ENCODE results near the gene PLCXD3.

Gene PLCXD3

DNA sequence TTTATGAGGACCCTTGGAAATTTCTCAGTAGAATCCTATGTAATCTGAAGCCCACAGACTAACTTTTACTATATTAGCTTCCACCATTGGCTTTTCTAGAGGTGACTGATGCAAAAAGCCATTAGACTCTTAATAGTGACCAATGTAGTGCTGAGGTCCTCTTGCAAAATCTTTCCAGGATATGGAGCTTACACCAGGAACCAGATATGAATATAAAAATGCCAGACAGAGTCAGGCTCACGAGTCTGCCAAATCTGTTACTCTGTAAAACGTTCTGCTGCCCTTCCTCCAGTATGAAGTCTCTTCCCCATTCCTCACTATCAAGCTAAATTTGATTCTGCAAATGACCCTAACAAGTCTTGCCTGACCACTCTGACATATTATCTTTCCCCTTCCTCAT lies 223.7 kb downstream of the PLCXD3 start:
- H3K9me3 ChIP-seq (ENCODE audit: control insufficient read depth, insufficient read depth, low read length), result no peaks in the 10 kb centered on the region
- H3K36me3 ChIP-seq (ENCODE audit: insufficient read depth, low read length), result no peaks in the 10 kb centered on the region
- H3K9ac ChIP-seq (ENCODE audit: low read depth, low read length), result no peak overlapping the region
- peaks cover 3% of the 10 kb centered on the region; the same call in 1 of the 2 replicates for H3K4me1 ChIP-seq (ENCODE audit: insufficient read depth, low read length)

DNA sequence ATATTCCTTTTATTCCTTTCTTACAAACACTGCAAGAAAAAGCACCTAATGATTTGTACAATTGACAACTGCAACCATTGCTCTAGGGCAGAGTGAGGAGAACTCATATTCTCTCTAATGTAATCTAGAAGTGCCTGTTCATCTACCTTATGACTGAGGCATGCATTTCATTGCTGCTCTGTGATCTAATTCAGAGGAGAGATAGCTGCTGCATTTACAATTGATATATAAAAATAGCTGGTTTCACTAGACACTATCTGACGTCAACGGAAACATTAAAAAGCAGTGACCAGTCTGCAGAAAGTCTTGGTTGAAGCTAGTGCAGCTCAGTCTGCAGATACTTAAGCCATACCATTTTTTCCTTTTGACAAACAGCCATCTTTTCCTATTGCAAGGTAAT lies 224.2 kb downstream of the PLCXD3 start:
- Histone ChIP-seq H3K9ac (ENCODE audit: low read depth, low read length) (no peak overlapping the region), H3K36me3 (ENCODE audit: insufficient read depth, low read length) (no peaks in the 10 kb centered on the region), H3K9me3 (ENCODE audit: control insufficient read depth, insufficient read depth, low read length) (no peaks in the 10 kb centered on the region), H3K4me1 (ENCODE audit: insufficient read depth, low read length) (peaks cover 3% of the 10 kb centered on the region; the same call in 1 of the 2 replicates)

DNA sequence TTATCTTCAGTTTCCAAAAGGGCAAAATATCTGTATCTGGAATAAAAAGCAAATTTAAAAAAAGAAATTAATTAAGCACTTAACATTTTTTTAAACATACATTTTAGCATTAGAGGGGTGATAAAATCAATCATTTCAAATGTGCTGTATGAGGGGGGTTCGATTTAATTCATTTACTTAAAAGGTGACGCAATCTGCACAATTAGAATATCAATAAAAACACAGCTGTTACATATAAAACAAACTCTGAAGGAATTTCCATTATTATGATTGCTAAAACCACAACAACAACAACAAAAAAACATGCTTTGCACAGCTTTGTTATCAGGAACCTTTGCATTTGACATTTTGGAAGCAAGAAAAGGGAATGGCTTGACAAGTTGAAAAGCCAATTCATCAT lies 225.5 kb downstream of the PLCXD3 start:
- H3K4me1 ChIP-seq (ENCODE audit: insufficient read depth, low read length), result peaks cover 3% of the 10 kb centered on the region; the same call in 1 of the 2 replicates
- no peaks in the 10 kb centered on the region for H3K36me3 ChIP-seq (ENCODE audit: insufficient read depth, low read length)
- H3K9me3 ChIP-seq (ENCODE audit: control insufficient read depth, insufficient read depth, low read length), result no peaks in the 10 kb centered on the region

DNA sequence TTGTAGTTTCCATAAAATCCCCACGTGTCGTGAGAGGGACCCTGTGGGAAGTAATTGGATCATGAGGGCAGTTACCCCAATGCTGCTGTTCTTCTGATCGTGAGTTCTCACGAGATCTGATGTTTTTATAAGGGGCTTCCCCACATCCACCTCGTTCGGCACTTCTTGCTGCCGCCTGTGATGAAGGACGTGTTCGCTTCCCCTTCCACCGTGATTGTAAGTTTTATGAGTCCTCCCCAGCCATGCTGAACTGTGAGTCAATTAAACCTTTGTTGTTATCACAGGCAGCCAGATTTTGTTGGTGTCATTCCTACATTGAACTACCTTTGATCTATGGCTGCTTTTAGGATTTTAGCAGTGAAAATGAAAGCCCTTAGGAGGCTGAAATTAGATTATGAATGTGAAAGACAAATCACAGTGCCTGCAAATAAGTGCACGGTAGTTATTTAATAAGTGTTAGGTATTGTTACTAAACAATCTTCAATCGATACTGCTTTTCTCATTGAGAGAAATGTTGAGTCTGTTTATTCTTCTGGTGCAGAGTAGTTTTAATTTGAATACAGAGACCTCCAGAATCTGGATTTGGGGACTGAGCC lies 229.1 kb downstream of the PLCXD3 start:
- no peak overlapping the region for H3K9ac ChIP-seq (ENCODE audit: low read depth, low read length)
- peaks cover 3% of the 10 kb centered on the region; the same call in 1 of the 2 replicates for H3K4me1 ChIP-seq (ENCODE audit: insufficient read depth, low read length)
- no peaks in the 10 kb centered on the region for H3K36me3 ChIP-seq (ENCODE audit: insufficient read depth, low read length)
- H3K9me3 ChIP-seq (ENCODE audit: control insufficient read depth, insufficient read depth, low read length), result no peaks in the 10 kb centered on the region

More for the DNA sequence above, 225.5 kb downstream of the PLCXD3 start:
- H3K9ac ChIP-seq (ENCODE audit: low read depth, low read length), result no peak overlapping the region

DNA sequence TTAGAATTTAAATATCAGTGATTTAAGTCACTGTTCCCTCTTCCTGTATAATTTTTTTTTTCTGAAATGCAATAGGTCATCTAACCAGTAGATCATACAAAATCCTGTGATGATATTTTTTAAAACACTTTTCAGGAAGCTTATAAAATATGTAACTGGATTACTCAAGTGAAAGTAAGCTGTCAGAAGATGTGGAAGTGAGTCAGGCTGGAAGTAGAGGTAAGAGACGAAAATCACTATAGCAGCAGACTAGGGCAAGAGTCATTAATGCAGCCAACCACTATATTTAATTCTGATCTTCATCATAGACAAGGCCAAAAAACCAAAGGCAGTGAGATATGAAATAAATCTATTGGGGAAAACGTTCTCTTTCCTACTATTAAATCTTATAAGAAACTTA lies 231.4 kb downstream of the PLCXD3 start:
- no peaks in the 10 kb centered on the region for H3K9me3 ChIP-seq (ENCODE audit: control insufficient read depth, insufficient read depth, low read length)
- H3K9ac ChIP-seq (ENCODE audit: low read depth, low read length), result no peak overlapping the region
- H3K4me1 ChIP-seq (ENCODE audit: insufficient read depth, low read length), result no peaks in the 10 kb centered on the region
- no peaks in the 10 kb centered on the region for H3K36me3 ChIP-seq (ENCODE audit: insufficient read depth, low read length)

DNA sequence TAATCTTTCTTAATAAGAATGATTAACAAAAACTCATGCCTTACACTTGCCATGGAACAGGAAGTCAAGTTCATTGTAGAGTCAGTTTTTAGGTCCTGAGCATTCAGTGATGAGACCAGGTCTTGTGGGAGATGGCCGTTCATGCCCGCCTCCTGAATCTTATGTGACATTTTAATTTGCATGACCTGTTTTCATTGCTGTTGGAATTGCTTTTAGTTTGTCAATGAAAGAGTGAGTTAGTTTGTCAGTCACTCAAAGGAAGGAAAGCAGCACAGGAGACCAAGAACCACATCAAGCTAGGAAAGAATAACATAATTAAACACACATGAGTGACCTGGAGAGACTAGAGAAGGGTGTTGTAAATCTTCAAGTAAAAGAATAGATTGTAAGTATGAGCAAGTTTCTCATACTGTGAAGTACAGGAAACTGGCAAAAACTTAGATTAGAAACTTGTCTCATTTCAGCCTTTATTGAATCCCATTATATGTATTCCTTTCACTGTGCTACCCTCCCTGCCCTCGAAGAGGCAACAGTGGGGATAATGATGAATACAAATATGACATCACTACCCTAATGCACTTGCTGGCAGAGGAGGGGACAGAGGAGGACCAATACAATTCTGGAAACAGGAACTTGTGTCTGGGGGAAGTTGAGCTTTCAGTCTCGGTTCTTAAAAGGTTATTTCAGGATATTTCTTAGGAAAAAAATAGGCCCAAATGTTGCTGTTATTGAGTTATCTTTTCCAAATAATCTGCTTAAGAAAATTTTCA lies 232.7 kb downstream of the PLCXD3 start:
- Histone ChIP-seq H3K36me3 (ENCODE audit: insufficient read depth, low read length) (no peaks in the 10 kb centered on the region), H3K9me3 (ENCODE audit: control insufficient read depth, insufficient read depth, low read length) (no peaks in the 10 kb centered on the region), H3K9ac (ENCODE audit: low read depth, low read length) (no peak overlapping the region), H3K4me1 (ENCODE audit: insufficient read depth, low read length) (no peaks in the 10 kb centered on the region)

DNA sequence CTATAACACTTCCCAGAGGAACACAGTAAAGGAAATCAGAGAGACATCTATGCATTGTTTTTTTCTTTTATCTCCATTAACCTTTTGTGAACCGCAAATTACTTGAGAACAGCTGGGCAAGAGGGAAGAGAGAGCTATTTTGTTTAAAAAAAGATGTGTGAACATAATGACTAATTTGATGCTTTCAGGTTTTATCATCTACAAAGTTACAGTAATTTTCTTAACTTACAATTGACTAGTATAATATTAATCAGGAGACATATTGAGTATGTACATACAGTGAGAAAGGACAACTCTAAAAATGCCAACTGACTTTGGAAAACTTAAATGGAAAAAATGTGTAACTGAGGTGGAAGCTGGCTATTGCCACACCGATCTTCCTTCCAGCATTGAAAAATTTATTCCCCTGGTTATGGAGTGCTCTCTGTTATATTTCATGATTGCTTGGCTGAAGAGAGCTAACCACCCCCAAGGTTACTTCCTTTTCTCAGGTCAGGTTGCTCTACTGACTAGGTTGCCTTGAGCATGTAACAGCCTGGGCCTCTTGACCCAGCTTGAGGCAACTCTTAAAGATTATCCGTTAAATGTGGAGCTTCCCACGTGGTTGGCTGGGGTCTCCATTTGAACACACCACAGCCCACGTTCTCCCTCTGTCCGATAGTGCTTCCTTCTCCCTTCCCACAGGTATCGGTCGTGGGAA lies 234.4 kb downstream of the PLCXD3 start:
- no peaks in the 10 kb centered on the region for H3K4me1 ChIP-seq (ENCODE audit: insufficient read depth, low read length)
- H3K9me3 ChIP-seq (ENCODE audit: control insufficient read depth, insufficient read depth, low read length), result no peaks in the 10 kb centered on the region
- H3K36me3 ChIP-seq (ENCODE audit: insufficient read depth, low read length), result no peaks in the 10 kb centered on the region
- H3K9ac ChIP-seq (ENCODE audit: low read depth, low read length), result no peak overlapping the region

DNA sequence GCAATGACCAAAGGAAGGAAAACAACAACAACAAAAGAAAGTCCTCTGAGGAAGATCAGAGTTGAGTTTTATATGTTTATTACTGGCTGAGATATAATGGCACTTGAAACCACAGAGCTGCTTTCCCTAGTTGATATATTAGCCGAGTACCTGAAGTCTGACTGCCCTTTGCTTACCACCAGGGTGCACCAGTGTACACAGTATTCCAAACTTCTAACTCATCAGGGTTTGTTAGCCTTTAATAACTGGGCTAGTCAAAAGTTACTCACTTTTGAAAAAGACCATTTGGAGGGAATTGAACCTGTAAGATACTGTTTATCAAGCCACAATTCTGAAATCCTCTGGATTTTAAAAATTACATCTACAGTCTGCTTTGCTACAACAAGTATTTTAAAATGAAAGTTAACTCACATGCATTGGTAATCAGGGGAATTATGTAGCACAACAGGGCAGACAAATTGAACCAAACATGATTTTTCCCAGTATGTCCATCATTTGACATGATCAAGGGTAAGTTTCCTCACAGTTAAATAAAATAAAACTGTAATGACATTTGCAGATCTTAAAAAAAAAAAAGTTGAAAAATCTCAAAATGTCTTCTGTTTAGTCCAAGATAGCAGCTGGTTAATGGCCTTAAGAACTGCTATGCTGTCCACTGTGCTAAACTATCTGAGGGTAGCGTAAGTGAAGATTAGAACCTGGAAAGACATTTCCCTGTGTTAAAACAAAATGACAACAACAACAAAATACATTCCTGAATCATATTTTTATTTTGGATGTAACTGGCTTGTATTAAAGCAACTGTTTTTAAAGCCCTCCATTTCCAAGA lies 239.8 kb downstream of the PLCXD3 start:
- H3K9ac ChIP-seq (ENCODE audit: low read depth, low read length), result no peak overlapping the region
- H3K36me3 ChIP-seq (ENCODE audit: insufficient read depth, low read length), result no peaks in the 10 kb centered on the region
- H3K4me1 ChIP-seq (ENCODE audit: insufficient read depth, low read length), result no peaks in the 10 kb centered on the region
- H3K9me3 ChIP-seq (ENCODE audit: control insufficient read depth, insufficient read depth, low read length), result no peaks in the 10 kb centered on the region

DNA sequence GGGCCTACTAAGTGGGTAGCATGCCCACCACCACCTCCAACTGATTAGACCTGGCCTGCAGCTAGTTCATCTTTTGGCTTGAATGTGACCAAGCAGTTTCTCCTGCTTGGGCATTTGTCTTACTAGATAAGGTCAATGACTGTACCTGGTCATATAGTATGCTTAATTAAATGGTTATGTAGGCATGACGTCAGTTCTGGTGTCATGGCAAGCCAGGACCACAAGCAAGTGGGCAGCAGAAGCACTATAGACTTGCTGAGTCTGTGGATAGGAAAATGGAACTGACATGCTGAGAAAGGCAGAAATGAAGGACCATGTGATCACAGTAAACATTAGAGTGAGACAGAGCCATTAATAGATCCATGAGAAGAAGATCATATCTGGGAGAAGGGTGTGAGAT lies 241.5 kb downstream of the PLCXD3 start:
- no peaks in the 10 kb centered on the region for H3K36me3 ChIP-seq (ENCODE audit: insufficient read depth, low read length)
- no peaks in the 10 kb centered on the region for H3K4me1 ChIP-seq (ENCODE audit: insufficient read depth, low read length)
- H3K9ac ChIP-seq (ENCODE audit: low read depth, low read length), result no peak overlapping the region
- H3K9me3 ChIP-seq (ENCODE audit: control insufficient read depth, insufficient read depth, low read length), result no peaks in the 10 kb centered on the region

DNA sequence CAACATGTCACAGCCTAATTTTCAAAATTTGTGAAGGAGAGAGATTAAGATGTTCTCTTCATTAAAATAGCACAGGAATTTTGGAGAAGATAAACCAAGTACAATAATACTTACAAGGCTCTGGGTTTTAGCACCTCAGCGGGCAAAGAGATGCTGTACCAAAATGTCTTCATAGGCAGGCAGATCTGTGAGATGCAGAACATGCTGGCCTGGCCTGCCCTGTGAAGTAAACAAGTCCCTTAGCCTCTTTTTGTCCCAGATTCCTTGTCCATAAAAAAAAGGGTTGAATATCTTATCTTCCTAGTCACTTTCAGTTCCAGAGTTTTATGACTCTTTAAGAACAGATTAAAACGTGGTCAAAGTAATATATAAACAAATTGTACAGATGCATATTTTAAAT lies 244.0 kb downstream of the PLCXD3 start:
- Histone ChIP-seq H3K36me3 (ENCODE audit: insufficient read depth, low read length) (no peaks in the 10 kb centered on the region), H3K4me1 (ENCODE audit: insufficient read depth, low read length) (no peaks in the 10 kb centered on the region), H3K9ac (ENCODE audit: low read depth, low read length) (no peak overlapping the region), H3K9me3 (ENCODE audit: control insufficient read depth, insufficient read depth, low read length) (no peaks in the 10 kb centered on the region)

DNA sequence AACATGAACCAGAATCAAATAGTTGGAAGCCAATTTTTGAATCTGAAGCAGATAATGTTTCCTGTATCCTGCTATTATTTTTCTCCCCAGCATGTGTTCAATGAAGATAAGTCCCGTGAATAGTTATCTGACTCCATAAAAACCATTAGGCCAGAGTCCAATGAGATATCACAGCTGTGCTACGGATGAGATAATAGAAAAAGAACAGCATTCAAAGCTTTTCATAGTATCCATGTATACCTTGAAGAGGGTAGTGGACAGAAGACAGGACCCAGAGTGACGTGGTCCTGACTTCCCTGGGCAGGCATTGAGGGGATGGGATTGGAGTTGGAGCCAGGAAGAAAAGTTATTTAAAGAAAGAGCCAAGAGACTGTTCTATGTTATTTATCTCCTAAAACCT lies 246.4 kb downstream of the PLCXD3 start:
- Histone ChIP-seq H3K9ac (ENCODE audit: low read depth, low read length) (no peak overlapping the region), H3K4me1 (ENCODE audit: insufficient read depth, low read length) (no peaks in the 10 kb centered on the region), H3K36me3 (ENCODE audit: insufficient read depth, low read length) (no peaks in the 10 kb centered on the region), H3K9me3 (ENCODE audit: control insufficient read depth, insufficient read depth, low read length) (no peaks in the 10 kb centered on the region)

DNA sequence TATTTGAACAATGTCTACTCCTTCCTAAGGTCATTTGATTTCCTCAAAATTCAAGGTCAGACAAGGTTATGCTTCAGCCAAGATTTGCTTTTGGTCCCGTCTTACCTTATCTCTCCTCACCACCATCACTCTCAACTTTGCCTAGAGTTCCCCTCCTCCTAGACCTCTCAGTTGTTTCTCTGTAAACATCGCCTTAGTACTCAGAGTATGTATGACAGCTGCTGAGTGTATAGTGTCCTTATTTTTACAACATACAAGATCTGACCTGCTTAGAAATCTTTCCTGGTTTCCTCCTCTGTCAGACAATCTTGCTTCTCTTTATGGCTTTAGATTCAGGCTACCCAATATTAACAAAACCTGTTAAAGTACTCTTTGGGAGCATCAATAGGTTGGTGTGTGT lies 247.1 kb downstream of the PLCXD3 start:
- H3K9ac ChIP-seq (ENCODE audit: low read depth, low read length), result no peak overlapping the region
- H3K9me3 ChIP-seq (ENCODE audit: control insufficient read depth, insufficient read depth, low read length), result no peaks in the 10 kb centered on the region
- H3K36me3 ChIP-seq (ENCODE audit: insufficient read depth, low read length), result no peaks in the 10 kb centered on the region
- no peaks in the 10 kb centered on the region for H3K4me1 ChIP-seq (ENCODE audit: insufficient read depth, low read length)
